GM12892 (cell line): ENCODE results near the gene PAX6.

Experiments
- POLR2A ChIP-seq: IDR thresholded peaks from 2 replicates; pipeline ENCODE4 v1.6.1; 2011; ENCODE audit warnings: low read depth, low read length, control low read depth
- POLR2AphosphoS5 ChIP-seq: IDR thresholded peaks from 2 replicates; pipeline ENCODE4 v1.6.1; 2011; ENCODE audit warnings: low read depth, low read length, control low read depth
- TAF1 ChIP-seq: IDR thresholded peaks from 2 replicates; pipeline ENCODE4 v1.6.1; 2011; ENCODE audit warnings: low read depth, mild to moderate bottlenecking, control low read depth, low read length, borderline replicate concordance

DNA sequence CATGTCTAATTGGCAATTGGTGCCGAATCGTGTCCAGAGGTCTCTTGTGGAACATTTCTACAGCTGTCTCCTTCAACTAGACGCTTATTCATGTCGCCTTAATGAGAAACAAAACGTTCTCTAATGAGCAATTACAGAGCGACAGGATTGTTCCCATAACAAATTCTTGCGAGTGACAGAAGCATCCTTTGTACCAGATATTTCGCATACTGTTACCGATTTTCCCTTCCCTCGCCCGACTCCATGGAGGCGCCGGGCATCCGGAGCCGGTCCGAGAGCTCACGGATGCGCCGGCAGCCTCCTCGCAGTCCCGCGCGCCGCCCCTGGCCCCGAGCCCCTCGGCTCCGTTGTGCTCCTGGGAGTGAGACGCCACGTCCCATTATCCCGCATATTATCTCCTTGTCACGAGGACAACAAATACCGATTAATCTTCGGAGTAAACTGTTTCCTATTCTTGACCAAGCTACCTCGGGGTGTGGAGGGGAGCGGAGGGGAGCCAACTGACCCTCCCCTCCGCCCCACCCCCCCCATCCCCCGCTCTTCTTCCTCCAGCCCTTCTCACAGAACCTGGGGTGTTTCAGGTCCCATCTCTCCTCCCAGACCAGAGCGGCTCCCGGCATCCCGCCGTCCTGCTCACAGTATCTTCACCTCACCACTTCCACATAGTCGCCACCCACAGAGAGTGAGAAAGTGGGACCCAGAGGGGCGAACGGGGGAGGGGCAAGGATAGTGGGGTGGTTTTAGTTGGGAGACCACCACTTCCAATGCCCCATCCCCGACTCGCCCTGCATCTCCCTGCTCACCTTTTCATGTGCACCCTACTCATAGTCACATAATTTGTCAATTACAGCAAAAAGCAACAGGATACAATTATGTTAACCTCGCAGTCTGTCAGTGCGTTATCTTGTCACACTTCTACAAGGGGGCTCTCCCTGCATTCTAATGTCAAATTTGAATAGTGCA is 11.4 kb downstream of the PAX6 start:
- no peak for TF ChIP-seq POLR2A
- no peak for TF ChIP-seq POLR2AphosphoS5
- no peak for TF ChIP-seq TAF1
